ENCODE results near the gene OR2B6. TPM values are rescaled to one million over a fixed set of nuclear protein-coding genes. Genes with fewer than 3 reads are reported as not detected.

Gene OR2B6
- total RNA-seq, 3 donors from 2014 or later = not detected

- no peak overlapping the region for H3K4me3 ChIP-seq
- ATAC-seq = no peak
- peaks cover 5% of the 10 kb centered on the region for H3K4me1 ChIP-seq (ENCODE audit: low read depth)
- TF ChIP-seq CTCF (IDR thresholded peaks at IDR 0.05) = no peak
- H3K9me3 ChIP-seq = no peaks in the 10 kb centered on the region
- DNase-seq = no peak
- intact Hi-C loops (cut with DNase I, micrococcal nuclease) = no loop called here
- H3K36me3 ChIP-seq (ENCODE audit: low read depth) = no peaks in the 10 kb centered on the region
Observed at GRCh38 chr6:28001351-28001750, 44.3 kb downstream of the OR2B6 start.

- Histone ChIP-seq H3K9me3 (no peaks in the 10 kb centered on the region), H3K4me3 (no peak overlapping the region), H3K36me3 (ENCODE audit: low read depth) (no peaks in the 10 kb centered on the region), H3K4me1 (ENCODE audit: low read depth) (peaks cover 5% of the 10 kb centered on the region)
- ATAC-seq (no peak), DNase-seq (no peak)
- intact Hi-C loops (cut with DNase I, micrococcal nuclease) = no loop called here
- no peak for TF ChIP-seq CTCF (IDR thresholded peaks at IDR 0.05)
Observed at GRCh38 chr6:28001751-28002150, 44.7 kb downstream of the OR2B6 start.

- no peak for DNase-seq
- Histone ChIP-seq H3K4me1 (ENCODE audit: low read depth) (peaks cover 5% of the 10 kb centered on the region), H3K36me3 (ENCODE audit: low read depth) (no peaks in the 10 kb centered on the region), H3K9me3 (no peaks in the 10 kb centered on the region), H3K4me3 (no peak overlapping the region)
- ATAC-seq = no peak
- intact Hi-C loops (cut with DNase I, micrococcal nuclease) = no loop called here
- no peak for TF ChIP-seq CTCF (IDR thresholded peaks at IDR 0.05)
Observed at GRCh38 chr6:28002161-28002560, 45.1 kb downstream of the OR2B6 start.

GRCh38 chr6:28003059-28003458, 46.0 kb downstream of the OR2B6 start:
- intact Hi-C loops (cut with DNase I, micrococcal nuclease) = no loop called here
- DNase-seq (peak; percentile 37 to 46 (median 42)), ATAC-seq (peak; percentile 75)
- TF ChIP-seq CTCF (IDR thresholded peaks at IDR 0.05) = no peak
- Histone ChIP-seq H3K4me1 (ENCODE audit: low read depth) (peaks cover 5% of the 10 kb centered on the region), H3K9me3 (no peaks in the 10 kb centered on the region), H3K36me3 (ENCODE audit: low read depth) (no peaks in the 10 kb centered on the region), H3K4me3 (no peak overlapping the region)

GRCh38 chr6:28003661-28004060, 46.6 kb downstream of the OR2B6 start:
- no peak for TF ChIP-seq CTCF (IDR thresholded peaks at IDR 0.05)
- peaks cover 5% of the 10 kb centered on the region for H3K4me1 ChIP-seq (ENCODE audit: low read depth)
- no peaks in the 10 kb centered on the region for H3K9me3 ChIP-seq
- intact Hi-C loops (cut with DNase I, micrococcal nuclease) = no loop called here
- no peak overlapping the region for H3K4me3 ChIP-seq
- ATAC-seq (peak; percentile 67), DNase-seq (peak in 1 of 3 donors; percentile 46)
- no peaks in the 10 kb centered on the region for H3K36me3 ChIP-seq (ENCODE audit: low read depth)

Measured in mucosa of descending colon (tissue), 3 donors.